Stimulated activated CD8-positive, alpha-beta memory T cell treated with anti-CD3 and anti-CD28 coated beads, Interleukin-4, amount 100 ng/mL, for 4 hours (primary cell): ENCODE measurements around the gene ZFP42.
"Not testable (repeated sequence)": the region's sequence is repeated elsewhere in the genome, so short reads cannot be mapped to it uniquely, and the experiment has no call there.

Source experiments
- DNase-seq, 2 donors: peaks; one replicate each; pipeline ENCODE4 v3.0.0-alpha.2; 2020; ENCODE audit warnings: low read depth in 2 of 2, low spot score in 1 of 2

The ZFP42 gene

GRCh38 chr4:188021548-188022249 lies 26.1 kb downstream of the ZFP42 start:
- no peak for DNase-seq

- no peak for DNase-seq
Observed at GRCh38 chr4:188023682-188024081, 28.1 kb downstream of the ZFP42 start.

- DNase-seq = no peak
Observed at GRCh38 chr4:188025476-188025875, 29.9 kb downstream of the ZFP42 start.

- no peak for DNase-seq
Observed at GRCh38 chr4:188029114-188029513, 33.5 kb downstream of the ZFP42 start.

GRCh38 chr4:188030401-188030800 lies 34.8 kb downstream of the ZFP42 start:
- no peak for DNase-seq

GRCh38 chr4:188031751-188032150 lies 36.2 kb downstream of the ZFP42 start:
- no peak for DNase-seq

DNA sequence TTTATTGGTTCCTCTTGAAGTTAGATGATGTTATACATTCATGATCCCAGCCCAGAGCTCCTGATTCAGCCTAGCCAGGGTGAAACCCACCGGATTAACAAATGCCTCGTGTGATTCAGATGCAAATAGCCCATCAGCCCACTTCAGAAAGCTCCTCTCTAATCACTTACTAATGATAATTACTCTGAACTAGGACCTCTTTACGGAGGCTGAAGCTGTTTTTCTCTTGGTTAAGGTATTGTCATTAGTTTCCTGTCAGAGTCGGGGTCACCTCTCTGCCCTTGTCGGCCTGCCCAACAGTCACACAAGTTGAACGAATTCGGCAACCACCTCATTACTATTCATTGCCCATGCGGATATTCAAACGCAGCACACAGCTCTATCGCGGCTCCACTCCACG lies 36.6 kb downstream of the ZFP42 start:
- DNase-seq = no peak

DNA sequence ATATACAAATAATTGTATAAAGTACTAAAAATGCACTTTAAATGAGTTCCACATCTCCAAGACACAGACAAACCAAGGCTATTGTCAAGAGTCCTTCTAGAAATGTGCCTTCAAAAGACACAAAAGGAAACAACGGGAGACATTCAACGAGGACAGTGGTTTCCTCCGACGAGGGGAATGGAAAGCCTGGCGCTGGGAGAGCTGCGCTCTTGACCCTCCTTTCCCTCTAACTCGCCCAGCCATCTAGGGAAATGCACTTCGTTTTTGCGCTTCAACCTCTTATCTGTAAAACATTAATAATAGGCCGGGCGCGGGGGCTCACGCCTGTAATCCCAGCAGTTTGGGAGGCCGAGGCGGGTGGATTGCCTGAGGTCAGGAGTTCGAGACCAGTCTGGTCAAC lies 37.0 kb downstream of the ZFP42 start:
- DNase-seq = no peak

DNA sequence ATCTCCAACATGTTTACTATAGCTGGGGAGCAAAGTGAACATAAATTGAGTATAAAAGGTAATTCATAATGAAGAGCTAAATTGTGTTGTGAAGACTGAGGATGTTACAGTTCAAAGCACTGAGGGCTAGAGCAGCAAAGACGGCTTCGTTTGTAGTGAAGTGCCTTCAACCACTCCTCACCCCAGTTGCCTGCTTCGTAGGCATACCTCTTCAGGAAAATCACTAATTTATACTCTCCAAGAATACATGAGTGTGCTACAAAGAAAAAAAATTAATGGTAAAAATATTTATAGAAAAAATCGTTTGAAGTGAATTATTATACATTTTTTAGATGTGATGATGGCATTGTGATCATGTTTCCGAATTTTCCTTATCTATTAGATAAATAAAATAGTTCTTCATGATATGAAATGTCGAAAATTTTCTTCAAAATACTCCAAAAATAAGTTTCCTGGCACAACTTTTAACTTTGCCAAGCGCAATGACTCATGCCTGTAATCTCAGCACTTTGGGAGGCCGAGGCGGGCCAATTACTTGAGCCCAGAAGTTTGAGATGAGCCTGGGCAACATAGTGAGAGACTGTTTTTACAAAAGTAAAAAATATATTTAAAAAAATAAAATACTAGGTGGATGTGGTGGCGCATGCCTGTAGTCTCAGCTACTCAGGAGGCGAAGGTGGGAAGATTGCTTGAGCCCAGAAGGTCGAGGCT lies 41.6 kb downstream of the ZFP42 start:
- DNase-seq = no peak

DNA sequence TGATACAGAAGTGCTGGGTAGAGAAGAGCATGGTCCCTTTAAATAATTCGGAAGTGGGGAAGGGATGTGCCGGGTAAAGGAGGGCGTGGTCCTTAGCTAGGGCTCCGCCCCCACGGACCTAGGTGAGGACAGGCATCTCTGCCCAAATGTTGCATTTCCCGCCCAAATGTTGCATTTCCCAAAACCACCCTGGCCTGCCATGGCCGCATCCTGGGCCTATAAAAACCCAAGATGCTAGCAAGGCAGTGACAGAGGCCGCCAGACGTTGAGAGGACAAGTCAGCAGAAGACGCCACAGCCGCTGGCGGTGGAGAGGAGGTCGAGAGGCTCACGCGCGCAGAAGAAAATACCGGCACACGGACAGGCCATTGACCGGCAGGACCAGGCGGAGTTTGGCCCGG lies 46.1 kb downstream of the ZFP42 start:
- no peak for DNase-seq

GRCh38 chr4:188042191-188042590 lies 46.6 kb downstream of the ZFP42 start:
- no peak for DNase-seq

DNA sequence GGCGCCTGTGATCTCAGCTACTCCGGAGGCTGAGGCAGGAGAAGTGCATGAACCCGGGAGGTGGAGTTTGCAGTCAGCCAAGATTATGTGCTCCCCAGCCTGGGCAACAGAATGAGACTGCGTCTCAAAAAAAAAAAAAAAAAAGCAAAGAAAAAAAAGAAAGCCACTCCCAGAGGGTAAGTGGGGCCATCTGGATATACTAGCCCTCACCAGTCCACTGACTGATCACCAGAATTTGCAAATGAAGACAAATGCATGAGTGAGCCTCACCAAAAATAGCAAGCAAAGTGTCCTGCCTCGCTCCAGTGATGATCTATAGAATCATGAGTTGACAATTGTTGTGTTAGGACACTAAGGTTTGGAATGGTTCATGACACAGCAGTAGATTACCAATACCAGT lies 47.6 kb downstream of the ZFP42 start:
- DNase-seq = no peak

- DNase-seq = not testable (repeated sequence)
Observed at GRCh38 chr4:188045461-188045860, 49.9 kb downstream of the ZFP42 start.

DNA sequence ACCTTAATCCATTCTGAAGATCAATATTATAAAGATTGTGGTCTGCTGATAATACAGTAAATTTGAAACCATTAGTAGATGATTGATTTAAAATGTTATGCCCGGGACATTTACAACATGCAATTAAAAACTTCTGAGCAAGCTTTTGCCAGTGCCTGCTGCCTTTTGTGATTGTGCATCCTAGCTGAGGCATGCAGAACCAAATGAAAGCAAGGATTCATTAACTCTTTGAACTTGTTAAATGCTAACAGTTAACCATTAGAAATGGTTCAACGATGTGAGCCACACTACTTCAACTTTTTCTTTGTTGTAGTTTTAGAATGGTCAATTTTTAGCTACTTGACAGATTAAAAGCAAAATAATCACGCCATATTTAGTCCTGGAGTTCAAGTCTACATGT lies 51.1 kb downstream of the ZFP42 start:
- DNase-seq = no peak

- no peak for DNase-seq
Observed at GRCh38 chr4:188053302-188053701, 57.7 kb downstream of the ZFP42 start.
